ENCODE measurements around the gene SSH2. TPM values are rescaled to one million over a fixed set of nuclear protein-coding genes. Genes with fewer than 3 reads are reported as not detected.

The SSH2 gene
- total RNA-seq, 1 experiment from 2014 or later, result 14.6 TPM

- no peak overlapping the region for H3K14ac ChIP-seq (ENCODE audit: insufficient read depth, low read length)
- TF ChIP-seq, protein P1, sequence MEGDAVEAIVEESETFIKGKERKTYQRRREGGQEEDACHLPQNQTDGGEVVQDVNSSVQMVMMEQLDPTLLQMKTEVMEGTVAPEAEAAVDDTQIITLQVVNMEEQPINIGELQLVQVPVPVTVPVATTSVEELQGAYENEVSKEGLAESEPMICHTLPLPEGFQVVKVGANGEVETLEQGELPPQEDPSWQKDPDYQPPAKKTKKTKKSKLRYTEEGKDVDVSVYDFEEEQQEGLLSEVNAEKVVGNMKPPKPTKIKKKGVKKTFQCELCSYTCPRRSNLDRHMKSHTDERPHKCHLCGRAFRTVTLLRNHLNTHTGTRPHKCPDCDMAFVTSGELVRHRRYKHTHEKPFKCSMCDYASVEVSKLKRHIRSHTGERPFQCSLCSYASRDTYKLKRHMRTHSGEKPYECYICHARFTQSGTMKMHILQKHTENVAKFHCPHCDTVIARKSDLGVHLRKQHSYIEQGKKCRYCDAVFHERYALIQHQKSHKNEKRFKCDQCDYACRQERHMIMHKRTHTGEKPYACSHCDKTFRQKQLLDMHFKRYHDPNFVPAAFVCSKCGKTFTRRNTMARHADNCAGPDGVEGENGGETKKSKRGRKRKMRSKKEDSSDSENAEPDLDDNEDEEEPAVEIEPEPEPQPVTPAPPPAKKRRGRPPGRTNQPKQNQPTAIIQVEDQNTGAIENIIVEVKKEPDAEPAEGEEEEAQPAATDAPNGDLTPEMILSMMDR (conservative IDR thresholded peaks at IDR 0.05), result no peak
- H3K27ac ChIP-seq (ENCODE audit: insufficient read length, low read depth, low read length), result no peak overlapping the region
- no peak for DNase-seq
- Mint-ChIP-seq H3K9me3 (no peaks in the 10 kb centered on the region), H3K27ac (no peak overlapping the region; a peak in 1 of 7 replicates), H3K27me3 (ENCODE audit: low read depth) (peaks cover 75% of the 10 kb centered on the region), H3K4me1 (peaks cover 48 to 72% of the 10 kb centered on the region in 2 experiments), H3K4me3 (peak overlapping the region in 1 of 2 experiments; percentile 84; a peak in 2 of 5 replicates), H3K36me3 (ENCODE audit: insufficient read depth in 1 of 3, low read depth in 3 of 3) (no peaks in the 10 kb centered on the region)
- no peaks in the 10 kb centered on the region for H3K79me1 ChIP-seq (ENCODE audit: insufficient read depth, low read depth, low read length, poor library complexity, severe bottlenecking)
- H2AK5ac ChIP-seq (ENCODE audit: insufficient read length, low read length), result no peak overlapping the region
- H3K79me2 ChIP-seq (ENCODE audit: insufficient read depth, low read length), result no peaks in the 10 kb centered on the region
- H3K27me3 ChIP-seq (ENCODE audit: insufficient read depth, low read length), result peaks cover 10% of the 10 kb centered on the region
- H2BK120ac ChIP-seq (ENCODE audit: low read depth, low read length, poor library complexity, severe bottlenecking), result no peak overlapping the region
- no peak overlapping the region for H2AFZ ChIP-seq (ENCODE audit: low read length)
- no CpG with 5 or more reads among the region's 12 CpGs for WGBS (ENCODE audit: extremely low coverage, insufficient read length, low lambda C conversion rate)
- no peak overlapping the region for H2BK15ac ChIP-seq (ENCODE audit: low read depth, low read length)
- no peak overlapping the region for H3K56ac ChIP-seq (ENCODE audit: insufficient read length, low read depth, low read length)
- H4K20me1 ChIP-seq (ENCODE audit: control insufficient read depth, insufficient read depth, insufficient read length), result no peaks in the 10 kb centered on the region
- H4K8ac ChIP-seq (replicated peaks; ENCODE audit: insufficient read length, low read depth, low read length), result no peak overlapping the region
- no peak overlapping the region for H4K5ac ChIP-seq (ENCODE audit: insufficient read length, low read depth, low read length)
- H2BK20ac ChIP-seq (ENCODE audit: low read depth, low read length, poor library complexity, severe bottlenecking), result no peak overlapping the region
- no peak overlapping the region for H2BK12ac ChIP-seq (ENCODE audit: insufficient read length, low read depth, low read length)
- H3K9me3 ChIP-seq (ENCODE audit: control insufficient read depth, low read depth, low read length), result no peaks in the 10 kb centered on the region
- no peak overlapping the region for H3K9ac ChIP-seq (ENCODE audit: extremely low read depth, insufficient read length, low read length)
- H4K91ac ChIP-seq (ENCODE audit: insufficient read length, low read depth, low read length), result no peak overlapping the region
- H3K18ac ChIP-seq (ENCODE audit: insufficient read length, low read depth, low read length), result no peak overlapping the region
- no peak overlapping the region for H3T11ph ChIP-seq (ENCODE audit: low read length)
- peaks cover 5% of the 10 kb centered on the region; the same call in 1 of the 2 replicates for H3K4me1 ChIP-seq (ENCODE audit: insufficient read depth, low read length)
- no peak overlapping the region for H3K4ac ChIP-seq (ENCODE audit: low read depth, low read length)
- no peak overlapping the region for H2BK5ac ChIP-seq (ENCODE audit: insufficient read length, low read length)
- H3K23ac ChIP-seq (ENCODE audit: insufficient read length, low read depth, low read length), result no peak overlapping the region
- peaks cover 11% of the 10 kb centered on the region for H3K23me2 ChIP-seq (ENCODE audit: insufficient read length, low read depth, low read length, poor library complexity, severe bottlenecking)
- no peak overlapping the region for H3K4me2 ChIP-seq (ENCODE audit: insufficient read depth, insufficient read length, low read length)
These were observed 309.1 kb downstream of the SSH2 start for GRCh38 chr17:29620779-29621500.

Data from H9 (cell line).